ENCODE data around the gene PID1.

- TF ChIP-seq POLR2A (IDR thresholded peaks at IDR 0.05) (no peak), CTCF (IDR thresholded peaks at IDR 0.05) (no peak)
These were observed 60.4 kb downstream of the PID1 start for GRCh38 chr2:229210641-229211040.
